Kidney (tissue), 14 donors: ENCODE results near the gene EDEM1. TPM values are rescaled to one million over a fixed set of nuclear protein-coding genes. Genes with fewer than 3 reads are reported as not detected.
A peak's percentile ranks its signal among the peaks of the same experiment; 100 is the strongest.

Experiments
- DNase-seq, 5 donors: peaks; one replicate each; pipeline ENCODE4 v3.0.0-alpha.2; 2013 to 2020
- FAIRE-seq: peaks from 2 replicates; lab custom pipeline; 2012; peaks lifted over from hg19 to GRCh38; lab: Jason Lieb, UNC
- H3K27ac ChIP-seq, 2 donors: one replicate each; pipeline ENCODE4 v1.7.0; 2013; ENCODE audit warnings: low read depth in 2 of 2, low read length in 2 of 2, inconsistent platforms in 1 of 2
- H3K27me3 ChIP-seq: one replicate; pipeline ENCODE4 v1.7.1; 2013; ENCODE audit warnings: low read length, inconsistent platforms; ENCODE audit not compliant: control insufficient read depth, insufficient read depth
- H3K36me3 ChIP-seq, 3 donors: one replicate each; pipeline versions ENCODE4 v1.7.0 to v1.7.1; 2013; ENCODE audit warnings: low read length in 3 of 3, control low read depth in 1 of 3, inconsistent platforms in 1 of 3; ENCODE audit not compliant: insufficient read depth in 3 of 3, control insufficient read depth in 2 of 3
- H3K4me1 ChIP-seq, 3 donors: one replicate each; pipeline versions ENCODE4 v1.7.0 to v1.7.1; 2013; ENCODE audit warnings: low read length in 3 of 3, inconsistent platforms in 1 of 3, low read depth in 1 of 3; ENCODE audit not compliant: control insufficient read depth in 2 of 3, insufficient read depth in 2 of 3
- H3K4me3 ChIP-seq, 3 donors: one replicate each; pipeline versions ENCODE4 v1.7.0 to v1.8.1; 2013; ENCODE audit warnings: low read length in 3 of 3, control low read depth in 1 of 3, inconsistent platforms in 1 of 3
- H3K9ac ChIP-seq, 3 donors: one replicate each; pipeline versions ENCODE4 v1.7.0 to v1.7.1; 2013; ENCODE audit warnings: low read length in 3 of 3, control low read depth in 1 of 3, inconsistent platforms in 1 of 3
- H3K9me3 ChIP-seq, 3 donors: one replicate each; pipeline versions ENCODE4 v1.7.0 to v1.7.1; 2013; ENCODE audit warnings: low read length in 3 of 3, control low read depth in 1 of 3, inconsistent platforms in 1 of 3; ENCODE audit not compliant: control insufficient read depth in 2 of 3, insufficient read depth in 1 of 3
- intact Hi-C: fragments of 100-400 bp; cut with DNase I; formaldehyde crosslinking; loops from one replicate; pipeline ENCODE4 v1.11.1; 2022
- polyA plus RNA-seq: library from polyadenylated mRNA; stranded (reverse); fragments of 350-450 nt; fragmentation: Illumina TruSeq; extraction: RNeasy Lipid Tissue Mini Kit (QIAGEN cat#74804); gene quantifications from one replicate; pipeline ENCODE4 v1.2.3, GENCODE V29; 2014; ENCODE audit warnings: low read depth, low replicate concordance; ENCODE audit not compliant: insufficient read depth
- total RNA-seq: library from RNA; stranded (reverse); fragmentation: NEBNext Ultra II Directional; extraction: Animal tissue kit (Norgen Biotek cat#: 25700); gene quantifications from one replicate; pipeline ENCODE4 v1.2.1, GENCODE V29; 2021
- TF ChIP-seq, protein P1 (sequence below): IDR thresholded peaks from 3 replicates; pipeline ENCODE4 v1.5.1; 2012; ENCODE audit warnings: mild to moderate bottlenecking, moderate library complexity, borderline replicate concordance; ENCODE audit not compliant: insufficient read depth; ENCODE audit errors: extremely low read depth
- donor health status: control.
- donor health status: control.
- donor health status: control.
- donor health status: control.
- donor health status: control.
- donor health status: DM: yes; HTN: yes; CAD: no.
- donor health status: Normal renal cell carcinoma (clear cell type).

The EDEM1 gene
- total and polyA plus RNA-seq, 2 donors from 2014 or later = 5.5 to 47.5 TPM

DNA sequence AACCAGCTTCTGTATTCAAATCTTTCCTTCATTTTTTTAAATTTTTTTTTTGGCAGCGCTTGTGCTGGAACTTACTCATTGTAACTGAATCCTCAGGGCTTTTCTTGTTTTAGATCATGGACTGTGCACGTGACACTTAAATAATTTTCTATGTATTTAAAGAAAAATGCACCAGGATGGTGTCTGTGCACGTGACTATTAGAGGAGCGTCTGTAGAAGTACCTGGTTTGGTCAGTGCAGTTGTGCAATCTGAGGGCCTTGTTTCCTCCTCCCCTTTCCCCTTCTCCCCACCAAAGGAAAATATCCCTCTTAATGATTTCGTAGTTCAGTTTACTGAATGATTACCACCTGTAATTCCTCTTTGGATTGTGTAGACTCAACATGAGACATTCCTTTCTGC is 31.3 kb downstream of the EDEM1 start:
- H3K27me3 ChIP-seq = no peaks in the 10 kb centered on the region
- H3K27ac ChIP-seq = peak overlapping the region; percentile 26 to 66
- H3K4me3 ChIP-seq = no peak overlapping the region
- no peak overlapping the region for H3K9ac ChIP-seq
- DNase-seq (no peak), FAIRE-seq (no peak)
- TF ChIP-seq, protein P1, sequence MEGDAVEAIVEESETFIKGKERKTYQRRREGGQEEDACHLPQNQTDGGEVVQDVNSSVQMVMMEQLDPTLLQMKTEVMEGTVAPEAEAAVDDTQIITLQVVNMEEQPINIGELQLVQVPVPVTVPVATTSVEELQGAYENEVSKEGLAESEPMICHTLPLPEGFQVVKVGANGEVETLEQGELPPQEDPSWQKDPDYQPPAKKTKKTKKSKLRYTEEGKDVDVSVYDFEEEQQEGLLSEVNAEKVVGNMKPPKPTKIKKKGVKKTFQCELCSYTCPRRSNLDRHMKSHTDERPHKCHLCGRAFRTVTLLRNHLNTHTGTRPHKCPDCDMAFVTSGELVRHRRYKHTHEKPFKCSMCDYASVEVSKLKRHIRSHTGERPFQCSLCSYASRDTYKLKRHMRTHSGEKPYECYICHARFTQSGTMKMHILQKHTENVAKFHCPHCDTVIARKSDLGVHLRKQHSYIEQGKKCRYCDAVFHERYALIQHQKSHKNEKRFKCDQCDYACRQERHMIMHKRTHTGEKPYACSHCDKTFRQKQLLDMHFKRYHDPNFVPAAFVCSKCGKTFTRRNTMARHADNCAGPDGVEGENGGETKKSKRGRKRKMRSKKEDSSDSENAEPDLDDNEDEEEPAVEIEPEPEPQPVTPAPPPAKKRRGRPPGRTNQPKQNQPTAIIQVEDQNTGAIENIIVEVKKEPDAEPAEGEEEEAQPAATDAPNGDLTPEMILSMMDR = no peak
- H3K36me3 ChIP-seq = peaks cover 0 to 21% (median 21%) of the 10 kb centered on the region in 3 donors
- H3K4me1 ChIP-seq = peaks cover 3 to 18% (median 10%) of the 10 kb centered on the region in 3 donors
- no peaks in the 10 kb centered on the region for H3K9me3 ChIP-seq
- intact Hi-C loops = no loop called here

DNA sequence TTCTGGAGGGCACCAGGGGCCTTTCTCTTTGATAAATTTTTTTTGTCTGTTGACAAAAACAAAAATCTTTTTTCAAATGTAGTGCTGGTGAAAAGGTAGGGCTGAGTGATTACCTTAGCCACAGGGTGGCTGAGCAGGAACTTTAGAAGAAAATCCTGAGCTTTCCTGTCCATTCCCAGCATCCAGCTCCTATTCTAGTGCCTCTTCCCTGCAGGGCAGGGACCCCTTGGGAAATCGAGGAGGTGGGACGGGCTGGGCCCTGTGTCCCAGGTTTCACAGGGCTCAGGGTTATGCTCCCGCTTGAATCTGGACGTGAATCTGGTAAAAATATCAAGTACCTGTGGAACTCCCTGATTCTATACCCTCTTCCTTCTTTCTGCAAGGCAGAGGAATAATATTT is 31.7 kb downstream of the EDEM1 start:
- intact Hi-C loops = no loop called here
- H3K36me3 ChIP-seq = peaks cover 0 to 19% (median 19%) of the 10 kb centered on the region in 3 donors
- H3K4me1 ChIP-seq = peaks cover 3 to 18% (median 10%) of the 10 kb centered on the region in 3 donors
- FAIRE-seq (no peak), DNase-seq (no peak)
- no peaks in the 10 kb centered on the region for H3K9me3 ChIP-seq
- no peak overlapping the region for H3K9ac ChIP-seq
- H3K4me3 ChIP-seq = no peak overlapping the region
- peak overlapping the region; percentile 26 to 66 for H3K27ac ChIP-seq
- TF ChIP-seq, protein P1 = no peak
- H3K27me3 ChIP-seq = no peaks in the 10 kb centered on the region

DNA sequence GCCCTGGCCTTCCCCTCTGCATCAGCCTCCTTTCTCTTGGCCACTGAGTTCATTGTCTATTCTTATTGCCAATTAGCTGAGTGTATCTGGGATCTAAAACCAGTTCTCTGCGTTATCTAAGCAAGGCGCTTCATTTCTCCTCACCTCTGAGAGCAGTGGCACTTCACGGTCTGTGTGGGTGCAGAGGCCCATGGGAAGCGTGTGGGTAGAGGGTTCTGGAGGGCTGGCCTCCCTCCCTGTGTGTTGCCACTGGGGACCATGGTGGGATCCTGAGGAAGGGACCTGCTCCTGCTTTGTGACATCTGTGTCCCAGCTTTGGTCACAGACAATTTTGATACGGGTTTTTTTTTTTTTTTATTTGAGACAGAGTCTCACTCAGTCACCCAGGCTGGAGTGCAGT is 32.7 kb downstream of the EDEM1 start:
- Histone ChIP-seq H3K27me3 (no peaks in the 10 kb centered on the region), H3K4me3 (no peak overlapping the region), H3K9ac (no peak overlapping the region), H3K4me1 (peaks cover 3 to 18% (median 10%) of the 10 kb centered on the region in 3 donors), H3K27ac (no peak overlapping the region), H3K9me3 (no peaks in the 10 kb centered on the region), H3K36me3 (peaks cover 0 to 16% (median 15%) of the 10 kb centered on the region in 3 donors)
- FAIRE-seq (no peak), DNase-seq (no peak)
- TF ChIP-seq, protein P1 = no peak
- intact Hi-C loops = no loop called here
